K562 (cell line): Measurements from ENCODE around the gene NUDT14. TPM values are rescaled to one million over a fixed set of nuclear protein-coding genes. Genes with fewer than 3 reads are reported as not detected.

Source experiments
- ETS2 ChIP-seq: IDR thresholded peaks from 2 replicates; pipeline ENCODE4 v1.6.1; 2016; ENCODE audit warnings: borderline replicate concordance, missing genetic modification characterization, mild to moderate bottlenecking, moderate library complexity, missing compliant biosample characterization; ENCODE audit not compliant: poor library complexity, severe bottlenecking
- HDAC2 ChIP-seq: fragments of 450-650 bp; IDR thresholded peaks from 2 replicates; pipeline ENCODE4 v1.6.1; 2016; ENCODE audit warnings: mild to moderate bottlenecking
- JUN ChIP-seq, 2 experiments: sonication (generic) in 1 of 2; formaldehyde crosslinking in 1 of 2; IDR thresholded peaks; 2 replicates each; pipeline versions ENCODE4 v1.6.1 to v1.8.0; 2012 to 2022; ENCODE audit warnings: borderline replicate concordance in 2 of 2, mild to moderate bottlenecking in 2 of 2, improper control_type of control experiment in 1 of 2, low read depth in 1 of 2, low read length in 1 of 2, missing genetic modification reagents in 1 of 2
- KDM1A ChIP-seq, 2 experiments: fragments of 450-650 bp; IDR thresholded peaks; 2 replicates each; pipeline ENCODE4 v1.6.1; 2016; ENCODE audit warnings: mild to moderate bottlenecking in 2 of 2
- MCM5 ChIP-seq: fragments of 450-650 bp; IDR thresholded peaks from 2 replicates; pipeline ENCODE4 v1.6.1; 2016; ENCODE audit warnings: low read depth
- POLR3G ChIP-seq: IDR thresholded peaks from 2 replicates; pipeline ENCODE4 v1.6.1; 2011; ENCODE audit not compliant: insufficient read length, insufficient replicate concordance; ENCODE audit errors: extremely low read depth
- RUNX1 ChIP-seq: sonication (generic); IDR thresholded peaks from 2 replicates; pipeline ENCODE4 v1.6.1; 2016; ENCODE audit warnings: antibody characterized with exemption, low read depth
- SMARCA5 ChIP-seq: fragments of 450-650 bp; IDR thresholded peaks from 2 replicates; pipeline ENCODE4 v1.6.1; 2016
- TCF3 ChIP-seq: sonication (generic); formaldehyde crosslinking; IDR thresholded peaks from 2 replicates; pipeline ENCODE4 v1.4.0; 2020; ENCODE audit warnings: mild to moderate bottlenecking, missing genetic modification reagents
- TSC22D4 ChIP-seq: fragments of 450-650 bp; IDR thresholded peaks from 2 replicates; pipeline ENCODE4 v1.6.1; 2016; ENCODE audit warnings: missing genetic modification characterization, missing biosample characterization, control low read depth
- YY1 ChIP-seq, 3 experiments: IDR thresholded peaks; 2 replicates each; pipeline ENCODE4 v1.6.1; 2011; ENCODE audit warnings: low read length in 2 of 3, mild to moderate bottlenecking in 2 of 3, moderate library complexity in 2 of 3, borderline replicate concordance in 1 of 3, control low read depth in 1 of 3, low read depth in 1 of 3; ENCODE audit not compliant: insufficient read depth in 3 of 3, insufficient replicate concordance in 2 of 3, control insufficient read depth in 1 of 3, insufficient read length in 1 of 3; ENCODE audit errors: extremely low read depth in 1 of 3
- ZFP36 ChIP-seq: fragments of 150-350 bp; IDR thresholded peaks from 2 replicates; pipeline ENCODE4 v1.6.1; 2018; ENCODE audit warnings: low read length, low read depth; ENCODE audit not compliant: partially characterized antibody
- ZNF263 ChIP-seq: sonication (generic); formaldehyde crosslinking; IDR thresholded peaks from 2 replicates; pipeline ENCODE4 v1.8.0; 2022; ENCODE audit warnings: mild to moderate bottlenecking, missing genetic modification reagents, borderline replicate concordance
- ZNF41 ChIP-seq: fragments of 250-450 bp; sonication (Bioruptor Pico); conservative IDR thresholded peaks from 2 replicates; pipeline ENCODE4 v1.4.0; 2020; ENCODE audit warnings: mild to moderate bottlenecking
- ZNF507 ChIP-seq: conservative IDR thresholded peaks from 2 replicates; pipeline ENCODE4 v1.6.1; 2017; ENCODE audit warnings: missing genetic modification characterization, missing compliant biosample characterization
- ZZZ3 ChIP-seq: fragments of 450-650 bp; IDR thresholded peaks from 2 replicates; pipeline ENCODE4 v1.6.1; 2016; ENCODE audit warnings: antibody characterized with exemption, mild to moderate bottlenecking, moderate library complexity
- polyA plus RNA-seq, 8 experiments: library from polyadenylated mRNA; depleted of rRNA in 4 of 8; stranded (reverse) in 5 of 8; unstranded in 3 of 8; fragments of >200 nt; fragmentation: Nextera tagmentation in 2 of 8; fragmentation: Illumina TruSeq in 1 of 8; extraction: Ambion mirVana in 2 of 8; extraction: Trizol in 1 of 8; gene quantifications; 2 replicates each; pipeline versions ENCODE4 v1.2.1 to v1.2.3, GENCODE V29; 2011 to 2014; ENCODE audit warnings: inconsistent platforms in 1 of 8, missing spikeins in 1 of 8
- total RNA-seq, 7 experiments: library from RNA; depleted of rRNA in 6 of 7; stranded (reverse); fragments of >200 nt in 6 of 7; fragmentation: Illumina TruSeq in 2 of 7; extraction: Trizol in 2 of 7; gene quantifications; 2 replicates each; pipeline versions ENCODE4 v1.2.1 to v1.2.3, GENCODE V29; 2011 to 2021; ENCODE audit warnings: low replicate concordance in 1 of 7
- TF ChIP-seq, protein P1 (sequence below): IDR thresholded peaks from 3 replicates; pipeline ENCODE4 v1.6.1; 2011; ENCODE audit warnings: borderline replicate concordance, mild to moderate bottlenecking, moderate library complexity; ENCODE audit not compliant: insufficient read length; ENCODE audit errors: extremely low read depth
- TF ChIP-seq, protein P2 (sequence below): fragments of 250-450 bp; sonication (Bioruptor Pico); IDR thresholded peaks from 2 replicates; pipeline ENCODE4 v1.5.0; 2021

NUDT14 gene
- total and polyA plus RNA-seq, 9 of the 15 experiments (the other 6 are each of a cell fraction or from before 2014, with no cell fraction given): 0.14 to 16.3 (median 8.2) TPM

DNA sequence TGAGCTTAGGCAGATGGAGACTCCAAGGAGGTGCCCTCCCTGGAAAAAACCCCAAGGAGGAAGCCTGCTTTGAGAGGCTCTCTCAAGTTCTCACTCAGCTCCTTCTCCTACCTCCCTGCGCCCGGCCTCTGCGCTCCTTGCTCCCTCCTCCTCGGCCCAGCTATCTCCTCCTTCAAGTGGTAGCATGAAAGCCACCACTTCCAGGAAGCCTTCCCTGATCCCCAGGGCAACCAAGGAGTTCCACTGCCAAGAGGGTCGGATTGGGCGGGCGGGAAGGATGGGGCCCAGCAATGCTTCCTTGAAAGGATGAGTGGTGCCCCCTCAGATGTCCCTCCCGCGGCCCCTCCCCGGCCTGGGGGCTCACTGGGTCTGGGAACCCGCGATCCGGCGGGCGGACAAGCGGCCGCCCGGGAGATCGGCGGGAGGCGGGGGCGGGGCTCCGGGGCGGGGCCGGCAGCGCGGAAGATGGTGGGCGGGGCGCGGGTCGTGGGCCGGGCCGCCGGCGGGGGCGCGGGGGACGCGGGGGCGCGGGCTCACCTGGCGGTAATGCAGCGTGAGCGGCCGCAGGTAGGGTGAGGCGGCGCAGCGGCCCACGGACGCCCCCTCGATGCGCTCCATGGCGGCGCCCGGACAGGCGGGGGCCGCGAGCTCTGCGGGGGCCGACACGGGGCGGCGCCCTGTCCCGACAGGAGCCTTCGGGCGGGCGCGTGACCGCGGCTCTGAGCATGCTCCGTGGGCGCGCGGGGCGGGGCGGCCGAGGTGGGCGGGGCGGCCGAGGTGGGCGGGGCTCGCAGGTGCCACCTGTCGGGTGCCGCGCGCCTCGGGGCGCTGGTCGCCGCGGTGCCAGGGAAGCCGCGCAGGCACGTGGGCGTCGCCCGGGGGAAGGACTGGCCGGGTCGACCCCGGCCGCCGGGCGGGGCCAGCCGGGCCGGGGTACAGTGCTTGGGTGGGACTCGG, at the start of gene NUDT14 (continued):
- TF ChIP-seq TCF3 (CRISPR knock-in tag): no peak
- TF ChIP-seq YY1 (IDR thresholded peaks at IDR 0.05; ENCODE audit: borderline replicate concordance in 1 of 3, control insufficient read depth in 1 of 3, extremely low read depth in 1 of 3, insufficient read depth in 3 of 3, insufficient read length in 1 of 3, insufficient replicate concordance in 2 of 3, low read depth in 1 of 3, low read length in 2 of 3): peak in 2 of 3 experiments; percentile 52 to 69
- TF ChIP-seq MCM5: no peak
- 0 out of 2 replicates have a peak, but pooled peaks have one; percentile 53 for TF ChIP-seq HDAC2
- TF ChIP-seq, protein P1, sequence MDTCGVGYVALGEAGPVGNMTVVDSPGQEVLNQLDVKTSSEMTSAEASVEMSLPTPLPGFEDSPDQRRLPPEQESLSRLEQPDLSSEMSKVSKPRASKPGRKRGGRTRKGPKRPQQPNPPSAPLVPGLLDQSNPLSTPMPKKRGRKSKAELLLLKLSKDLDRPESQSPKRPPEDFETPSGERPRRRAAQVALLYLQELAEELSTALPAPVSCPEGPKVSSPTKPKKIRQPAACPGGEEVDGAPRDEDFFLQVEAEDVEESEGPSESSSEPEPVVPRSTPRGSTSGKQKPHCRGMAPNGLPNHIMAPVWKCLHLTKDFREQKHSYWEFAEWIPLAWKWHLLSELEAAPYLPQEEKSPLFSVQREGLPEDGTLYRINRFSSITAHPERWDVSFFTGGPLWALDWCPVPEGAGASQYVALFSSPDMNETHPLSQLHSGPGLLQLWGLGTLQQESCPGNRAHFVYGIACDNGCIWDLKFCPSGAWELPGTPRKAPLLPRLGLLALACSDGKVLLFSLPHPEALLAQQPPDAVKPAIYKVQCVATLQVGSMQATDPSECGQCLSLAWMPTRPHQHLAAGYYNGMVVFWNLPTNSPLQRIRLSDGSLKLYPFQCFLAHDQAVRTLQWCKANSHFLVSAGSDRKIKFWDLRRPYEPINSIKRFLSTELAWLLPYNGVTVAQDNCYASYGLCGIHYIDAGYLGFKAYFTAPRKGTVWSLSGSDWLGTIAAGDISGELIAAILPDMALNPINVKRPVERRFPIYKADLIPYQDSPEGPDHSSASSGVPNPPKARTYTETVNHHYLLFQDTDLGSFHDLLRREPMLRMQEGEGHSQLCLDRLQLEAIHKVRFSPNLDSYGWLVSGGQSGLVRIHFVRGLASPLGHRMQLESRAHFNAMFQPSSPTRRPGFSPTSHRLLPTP: peak; percentile 30
- TF ChIP-seq POLR3G: no peak
- TF ChIP-seq SMARCA5: peak; percentile 95
- no peak for TF ChIP-seq ETS2 (tag)
- TF ChIP-seq ZZZ3: no peak
- no peak for TF ChIP-seq ZNF263 (CRISPR knock-in tag)
- TF ChIP-seq KDM1A (IDR thresholded peaks at IDR 0.05): peak; percentile 46 to 73
- TF ChIP-seq TSC22D4 (tag): no peak
- TF ChIP-seq JUN (IDR thresholded peaks at IDR 0.05; ENCODE audit: borderline replicate concordance, low read depth, low read length): no peak
- no peak for TF ChIP-seq JUN (CRISPR knock-in tag; IDR thresholded peaks at IDR 0.05; ENCODE audit: borderline replicate concordance)
- TF ChIP-seq ZNF41: no peak
- TF ChIP-seq ZNF507 (tag): no peak
- TF ChIP-seq, protein P2, sequence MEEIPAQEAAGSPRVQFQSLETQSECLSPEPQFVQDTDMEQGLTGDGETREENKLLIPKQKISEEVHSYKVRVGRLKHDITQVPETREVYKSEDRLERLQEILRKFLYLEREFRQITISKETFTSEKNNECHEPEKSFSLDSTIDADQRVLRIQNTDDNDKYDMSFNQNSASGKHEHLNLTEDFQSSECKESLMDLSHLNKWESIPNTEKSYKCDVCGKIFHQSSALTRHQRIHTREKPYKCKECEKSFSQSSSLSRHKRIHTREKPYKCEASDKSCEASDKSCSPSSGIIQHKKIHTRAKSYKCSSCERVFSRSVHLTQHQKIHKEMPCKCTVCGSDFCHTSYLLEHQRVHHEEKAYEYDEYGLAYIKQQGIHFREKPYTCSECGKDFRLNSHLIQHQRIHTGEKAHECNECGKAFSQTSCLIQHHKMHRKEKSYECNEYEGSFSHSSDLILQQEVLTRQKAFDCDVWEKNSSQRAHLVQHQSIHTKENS (CRISPR knock-in tag): no peak
- peak; percentile 100 for TF ChIP-seq ZFP36
- TF ChIP-seq RUNX1: no peak
